GM23338 (cell line): ENCODE data around the gene KLHL13. TPM values are rescaled to one million over a fixed set of nuclear protein-coding genes. Genes with fewer than 3 reads are reported as not detected.

ENCODE experiments used
- ATAC-seq: fragments of 200-7000 bp; cut with Tn5 transposase; 3 replicates; pipeline ENCODE4 v1.9.1; 2020
- DNase-seq: peaks from one replicate; pipeline ENCODE4 v3.0.0-alpha.2; 2015; ENCODE audit warnings: low spot score
- H2AFZ ChIP-seq: fragments of 200-600 bp; sonication (generic); 2 replicates; pipeline ENCODE4 v1.8.0; 2016; ENCODE audit warnings: antibody characterized with exemption, mild to moderate bottlenecking, moderate library complexity
- H3F3A ChIP-seq: fragments of 200-600 bp; sonication (generic); replicated peaks from 2 replicates; pipeline ENCODE4 v1.8.0; 2017; ENCODE audit warnings: antibody characterized with exemption, mixed run types, low read depth
- H3K27ac ChIP-seq: fragments of 200-600 bp; sonication (generic); 2 replicates; pipeline ENCODE4 v1.6.1; 2016; ENCODE audit warnings: low read depth
- H3K27me3 ChIP-seq: fragments of 200-600 bp; sonication (generic); 2 replicates; pipeline ENCODE4 v1.8.0; 2016; ENCODE audit warnings: mild to moderate bottlenecking, mixed run types, moderate library complexity; ENCODE audit not compliant: insufficient read depth
- H3K36me3 ChIP-seq: fragments of 200-600 bp; sonication (generic); 2 replicates; pipeline ENCODE4 v1.8.0; 2016; ENCODE audit warnings: mild to moderate bottlenecking; ENCODE audit not compliant: insufficient read depth
- H3K4me1 ChIP-seq: fragments of 200-600 bp; sonication (generic); 2 replicates; pipeline ENCODE4 v1.8.0; 2016; ENCODE audit warnings: mild to moderate bottlenecking, moderate library complexity; ENCODE audit not compliant: insufficient read depth
- H3K4me2 ChIP-seq: fragments of 200-600 bp; sonication (generic); 2 replicates; pipeline ENCODE4 v1.7.1; 2017; ENCODE audit warnings: mixed run types
- H3K4me3 ChIP-seq: fragments of 200-600 bp; sonication (generic); 2 replicates; pipeline ENCODE4 v1.6.1; 2016; ENCODE audit warnings: mixed run types
- H3K79me2 ChIP-seq: fragments of 200-600 bp; sonication (generic); replicated peaks from 2 replicates; pipeline ENCODE4 v1.8.0; 2017; ENCODE audit warnings: mild to moderate bottlenecking; ENCODE audit not compliant: insufficient read depth
- H3K9me2 ChIP-seq: fragments of 200-600 bp; sonication (generic); 2 replicates; pipeline ENCODE4 v1.8.0; 2017; ENCODE audit not compliant: insufficient read depth
- H4K20me1 ChIP-seq: fragments of 200-600 bp; sonication (generic); replicated peaks from 2 replicates; pipeline ENCODE4 v1.8.0; 2017; ENCODE audit warnings: mild to moderate bottlenecking; ENCODE audit not compliant: insufficient read depth
- H3K27ac Mint-ChIP-seq: 2 replicates; pipeline ENCODE4 v1.8.0; 2020; ENCODE audit warnings: inconsistent platforms, mild to moderate bottlenecking, moderate library complexity, mixed read lengths
- H3K27me3 Mint-ChIP-seq: 3 replicates; pipeline ENCODE4 v1.8.0; 2022; ENCODE audit warnings: low read depth, mild to moderate bottlenecking, moderate library complexity, mixed read lengths, inconsistent platforms; ENCODE audit not compliant: insufficient read depth, poor library complexity
- H3K36me3 Mint-ChIP-seq: 3 replicates; pipeline ENCODE4 v1.8.0; 2021; ENCODE audit warnings: low read depth, mild to moderate bottlenecking, inconsistent platforms, moderate library complexity, mixed read lengths
- H3K4me1 Mint-ChIP-seq: 3 replicates; pipeline ENCODE4 v1.8.0; 2020; ENCODE audit warnings: mild to moderate bottlenecking, inconsistent platforms, mixed read lengths
- H3K4me3 Mint-ChIP-seq: 3 replicates; pipeline ENCODE4 v1.8.0; 2021; ENCODE audit warnings: moderate library complexity, mild to moderate bottlenecking, inconsistent platforms, mixed read lengths
- H3K9me3 Mint-ChIP-seq: 3 replicates; pipeline ENCODE4 v1.8.0; 2020; ENCODE audit warnings: moderate library complexity, mild to moderate bottlenecking, inconsistent platforms, mixed read lengths
- CREB1 ChIP-seq: fragments of 250-450 bp; sonication (Bioruptor Pico); IDR thresholded peaks from 2 replicates; pipeline ENCODE4 v1.5.0; 2020; ENCODE audit warnings: low read depth, mild to moderate bottlenecking, moderate library complexity
- EZH2 ChIP-seq: fragments of 200-600 bp; sonication (generic); IDR thresholded peaks from one replicate; pipeline ENCODE4 v1.8.0; 2017; ENCODE audit warnings: antibody characterized with exemption, mild to moderate bottlenecking, low read depth; ENCODE audit not compliant: unreplicated experiment
- NANOG ChIP-seq: IDR thresholded peaks from 2 replicates; pipeline ENCODE4 v1.6.1; 2016; ENCODE audit warnings: antibody characterized with exemption, borderline replicate concordance
- POLR2AphosphoS5 ChIP-seq: IDR thresholded peaks from 2 replicates; pipeline ENCODE4 v1.6.1; 2016; ENCODE audit warnings: antibody characterized with exemption, low read depth
- STAT1 ChIP-seq: IDR thresholded peaks from one replicate; pipeline ENCODE4 v1.6.1; 2016; ENCODE audit warnings: antibody characterized with exemption; ENCODE audit not compliant: unreplicated experiment
- ZNF114 ChIP-seq: fragments of 250-450 bp; sonication (Bioruptor Pico); IDR thresholded peaks from 2 replicates; pipeline ENCODE4 v1.5.0; 2020; ENCODE audit warnings: mild to moderate bottlenecking, moderate library complexity
- ZNF331 ChIP-seq: fragments of 250-450 bp; sonication (Bioruptor Pico); IDR thresholded peaks from 2 replicates; pipeline ENCODE4 v1.5.0; 2020; ENCODE audit warnings: low read depth, mild to moderate bottlenecking, moderate library complexity
- ZNF462 ChIP-seq: fragments of 250-450 bp; sonication (Bioruptor Pico); IDR thresholded peaks from 2 replicates; pipeline ENCODE4 v1.5.0; 2020; ENCODE audit warnings: mild to moderate bottlenecking, moderate library complexity
- polyA plus RNA-seq: library from polyadenylated mRNA; unstranded; fragments of >200 nt; fragmentation: Nextera tagmentation; extraction: Ambion mirVana; gene quantifications from 2 replicates; pipeline ENCODE4 v1.2.1, GENCODE V29; 2016
- total RNA-seq: library from RNA; depleted of rRNA; stranded (reverse); fragments of >200 nt; shearing (Covaris generic); gene quantifications from 2 replicates; pipeline ENCODE4 v1.2.3, GENCODE V29; 2014
- TF ChIP-seq, protein P1 (sequence below), 2 experiments: fragments of 200-600 bp in 1 of 2; sonication (generic) in 1 of 2; conservative IDR thresholded peaks; 2 replicates each; pipeline versions ENCODE4 v1.5.1 to v1.6.1; 2016 to 2017; ENCODE audit warnings: antibody characterized with exemption in 2 of 2, low read depth in 2 of 2, mild to moderate bottlenecking in 2 of 2, moderate library complexity in 1 of 2

The KLHL13 gene
- total and polyA plus RNA-seq, 2 experiments from 2014 or later = 5.9 to 10.9 TPM

DNA sequence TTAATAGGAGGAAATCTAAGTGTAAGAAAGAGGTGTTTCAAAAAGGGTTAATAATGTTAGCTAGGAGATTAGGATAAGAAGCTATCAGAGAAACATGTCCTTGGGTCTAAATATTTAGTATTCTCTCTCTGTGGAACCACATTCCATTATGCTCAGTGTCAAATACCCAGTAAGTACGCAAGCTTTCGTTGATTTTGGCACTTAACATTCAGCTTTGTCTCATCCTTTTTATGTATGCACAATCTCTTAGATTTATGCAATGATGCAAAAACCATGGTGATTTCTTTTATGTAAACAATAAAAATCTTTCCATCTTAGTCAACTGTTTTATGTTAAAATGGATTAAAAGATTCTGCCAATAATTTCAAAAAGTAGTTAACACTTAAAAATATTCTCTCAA lies 129.2 kb downstream of the KLHL13 start:
- ATAC-seq (no peak), DNase-seq (no peak)
- Mint-ChIP-seq H3K4me3 (no peak overlapping the region), H3K27me3 (no peaks in the 10 kb centered on the region), H3K9me3 (no peaks in the 10 kb centered on the region), H3K27ac (no peak overlapping the region), H3K36me3 (no peaks in the 10 kb centered on the region), H3K4me1 (peaks cover 6% of the 10 kb centered on the region; the same call in 2 of the 3 replicates)
- Histone ChIP-seq H3K36me3 (no peaks in the 10 kb centered on the region), H3K9me2 (no peaks in the 10 kb centered on the region), H3K27me3 (no peaks in the 10 kb centered on the region), H2AFZ (no peak overlapping the region), H3F3A (no peaks in the 10 kb centered on the region), H4K20me1 (no peaks in the 10 kb centered on the region), H3K79me2 (no peaks in the 10 kb centered on the region), H3K27ac (no peak overlapping the region), H3K4me2 (no peak overlapping the region), H3K4me3 (no peak overlapping the region), H3K4me1 (no peaks in the 10 kb centered on the region)
- no peak for TF ChIP-seq EZH2
- no peak for TF ChIP-seq ZNF114 (CRISPR knock-in tag)

DNA sequence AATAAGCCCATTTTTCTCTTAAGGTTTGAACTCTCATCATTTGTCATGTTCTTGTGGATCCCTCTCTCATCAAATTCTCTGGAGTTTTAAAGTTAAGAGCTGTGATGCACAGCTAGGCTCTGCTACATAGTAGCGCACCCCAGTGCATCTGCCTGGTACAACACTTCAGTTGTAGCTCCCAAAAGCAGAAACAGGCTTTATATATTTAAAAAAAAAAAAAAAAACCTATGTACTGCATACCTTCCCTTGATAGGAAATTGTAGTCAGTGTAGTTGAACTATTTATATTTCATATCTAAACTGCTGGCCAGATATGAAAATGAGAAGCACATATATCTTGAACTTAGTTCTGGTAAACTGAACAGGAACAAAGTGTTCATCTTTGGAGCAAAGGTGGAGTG lies 131.4 kb downstream of the KLHL13 start:
- H3F3A ChIP-seq = no peaks in the 10 kb centered on the region
- H3K4me3 ChIP-seq = no peak overlapping the region
- H4K20me1 ChIP-seq = no peaks in the 10 kb centered on the region
- H3K4me1 Mint-ChIP-seq = no peaks in the 10 kb centered on the region
- ATAC-seq (peak; percentile 49; the same call in 2 of the 3 replicates), DNase-seq (peak; percentile 44)
- no peak overlapping the region for H3K27ac Mint-ChIP-seq
- no peaks in the 10 kb centered on the region for H3K27me3 ChIP-seq
- no peaks in the 10 kb centered on the region for H3K27me3 Mint-ChIP-seq
- no peak overlapping the region for H2AFZ ChIP-seq
- no peak overlapping the region for H3K27ac ChIP-seq
- H3K4me2 ChIP-seq = no peak overlapping the region
- TF ChIP-seq ZNF331 (no peak), POLR2AphosphoS5 (no peak), CREB1 (no peak), STAT1 (no peak)
- TF ChIP-seq, protein P1, sequence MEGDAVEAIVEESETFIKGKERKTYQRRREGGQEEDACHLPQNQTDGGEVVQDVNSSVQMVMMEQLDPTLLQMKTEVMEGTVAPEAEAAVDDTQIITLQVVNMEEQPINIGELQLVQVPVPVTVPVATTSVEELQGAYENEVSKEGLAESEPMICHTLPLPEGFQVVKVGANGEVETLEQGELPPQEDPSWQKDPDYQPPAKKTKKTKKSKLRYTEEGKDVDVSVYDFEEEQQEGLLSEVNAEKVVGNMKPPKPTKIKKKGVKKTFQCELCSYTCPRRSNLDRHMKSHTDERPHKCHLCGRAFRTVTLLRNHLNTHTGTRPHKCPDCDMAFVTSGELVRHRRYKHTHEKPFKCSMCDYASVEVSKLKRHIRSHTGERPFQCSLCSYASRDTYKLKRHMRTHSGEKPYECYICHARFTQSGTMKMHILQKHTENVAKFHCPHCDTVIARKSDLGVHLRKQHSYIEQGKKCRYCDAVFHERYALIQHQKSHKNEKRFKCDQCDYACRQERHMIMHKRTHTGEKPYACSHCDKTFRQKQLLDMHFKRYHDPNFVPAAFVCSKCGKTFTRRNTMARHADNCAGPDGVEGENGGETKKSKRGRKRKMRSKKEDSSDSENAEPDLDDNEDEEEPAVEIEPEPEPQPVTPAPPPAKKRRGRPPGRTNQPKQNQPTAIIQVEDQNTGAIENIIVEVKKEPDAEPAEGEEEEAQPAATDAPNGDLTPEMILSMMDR (conservative IDR thresholded peaks at IDR 0.05; ENCODE audit: low read depth in 2 of 2) = peak; percentile 43 to 59; a peak in 2 of 4 replicates
- no peaks in the 10 kb centered on the region for H3K4me1 ChIP-seq
- no peaks in the 10 kb centered on the region for H3K36me3 ChIP-seq
- H3K9me2 ChIP-seq = no peaks in the 10 kb centered on the region
- no peaks in the 10 kb centered on the region for H3K9me3 Mint-ChIP-seq
- no peaks in the 10 kb centered on the region for H3K36me3 Mint-ChIP-seq
- H3K79me2 ChIP-seq = no peaks in the 10 kb centered on the region
- H3K4me3 Mint-ChIP-seq = no peak overlapping the region

- peaks cover 2% of the 10 kb centered on the region for H3K27me3 Mint-ChIP-seq
- no peaks in the 10 kb centered on the region for H3K36me3 Mint-ChIP-seq
- H3K9me3 Mint-ChIP-seq = no peaks in the 10 kb centered on the region
- no peak overlapping the region for H3K4me2 ChIP-seq
- no peaks in the 10 kb centered on the region for H4K20me1 ChIP-seq
- no peaks in the 10 kb centered on the region for H3F3A ChIP-seq
- no peak overlapping the region for H2AFZ ChIP-seq
- no peak overlapping the region for H3K27ac ChIP-seq
- no peaks in the 10 kb centered on the region for H3K79me2 ChIP-seq
- H3K36me3 ChIP-seq = no peaks in the 10 kb centered on the region
- no peaks in the 10 kb centered on the region for H3K9me2 ChIP-seq
- no peak overlapping the region for H3K4me3 ChIP-seq
- H3K4me3 Mint-ChIP-seq = no peak overlapping the region
- no peaks in the 10 kb centered on the region for H3K27me3 ChIP-seq
- no peak overlapping the region for H3K27ac Mint-ChIP-seq
- no peaks in the 10 kb centered on the region for H3K4me1 Mint-ChIP-seq
- DNase-seq (no peak), ATAC-seq (no peak)
- H3K4me1 ChIP-seq = no peaks in the 10 kb centered on the region
- no peak for TF ChIP-seq ZNF462 (CRISPR knock-in tag)
- no peak for TF ChIP-seq ZNF114 (CRISPR knock-in tag)
- TF ChIP-seq EZH2 = no peak
- no peak for TF ChIP-seq NANOG
- TF ChIP-seq CREB1 = no peak
Measured at GRCh38 chrX:117982694-117983392, 133.8 kb downstream of the KLHL13 start.
